Sigmoid colon (tissue), 4 donors: ENCODE data around the gene B3GALNT1.

Source experiments
- CTCF ChIP-seq, 4 experiments: fragments of 450-650 bp in 3 of 4; fragments of 200-600 bp in 1 of 4; IDR thresholded peaks; one replicate each; pipeline ENCODE4 v1.5.1; 2016 to 2019; ENCODE audit warnings: antibody characterized with exemption in 4 of 4, mild to moderate bottlenecking in 3 of 4, moderate library complexity in 2 of 4
- POLR2A ChIP-seq, 2 donors: fragments of 450-650 bp; IDR thresholded peaks; one replicate each; pipeline ENCODE4 v1.6.1; 2016; ENCODE audit warnings: antibody characterized with exemption in 2 of 2, mild to moderate bottlenecking in 2 of 2, moderate library complexity in 2 of 2
- POLR2AphosphoS5 ChIP-seq, 4 donors: sonication (generic); formaldehyde crosslinking; IDR thresholded peaks; one replicate each; pipeline ENCODE4 v1.6.1; 2017; ENCODE audit warnings: antibody characterized with exemption in 4 of 4

GRCh38 chr3:161042023-161042501, 63.1 kb downstream of the B3GALNT1 start:
- no peak for TF ChIP-seq CTCF (IDR thresholded peaks at IDR 0.05)
- no peak for TF ChIP-seq POLR2AphosphoS5 (IDR thresholded peaks at IDR 0.05)
- no peak for TF ChIP-seq POLR2A (IDR thresholded peaks at IDR 0.05)
